Left kidney (tissue), 2 donors: ENCODE measurements around the gene PFN3. TPM values are rescaled to one million over a fixed set of nuclear protein-coding genes. Genes with fewer than 3 reads are reported as not detected.
"Not testable (repeated sequence)": the region's sequence is repeated elsewhere in the genome, so short reads cannot be mapped to it uniquely, and the experiment has no call there.

Source experiments
- DNase-seq: peaks from one replicate; pipeline ENCODE4 v3.0.0-alpha.2; 2013
- polyA plus RNA-seq: library from polyadenylated mRNA; unstranded; fragments of 120-200 nt; gene quantifications from one replicate; pipeline ENCODE4 v1.2.1, GENCODE V29; 2013; ENCODE audit not compliant: insufficient read length

Gene PFN3
- polyA plus RNA-seq, 1 donor, result 2.0 TPM

DNA sequence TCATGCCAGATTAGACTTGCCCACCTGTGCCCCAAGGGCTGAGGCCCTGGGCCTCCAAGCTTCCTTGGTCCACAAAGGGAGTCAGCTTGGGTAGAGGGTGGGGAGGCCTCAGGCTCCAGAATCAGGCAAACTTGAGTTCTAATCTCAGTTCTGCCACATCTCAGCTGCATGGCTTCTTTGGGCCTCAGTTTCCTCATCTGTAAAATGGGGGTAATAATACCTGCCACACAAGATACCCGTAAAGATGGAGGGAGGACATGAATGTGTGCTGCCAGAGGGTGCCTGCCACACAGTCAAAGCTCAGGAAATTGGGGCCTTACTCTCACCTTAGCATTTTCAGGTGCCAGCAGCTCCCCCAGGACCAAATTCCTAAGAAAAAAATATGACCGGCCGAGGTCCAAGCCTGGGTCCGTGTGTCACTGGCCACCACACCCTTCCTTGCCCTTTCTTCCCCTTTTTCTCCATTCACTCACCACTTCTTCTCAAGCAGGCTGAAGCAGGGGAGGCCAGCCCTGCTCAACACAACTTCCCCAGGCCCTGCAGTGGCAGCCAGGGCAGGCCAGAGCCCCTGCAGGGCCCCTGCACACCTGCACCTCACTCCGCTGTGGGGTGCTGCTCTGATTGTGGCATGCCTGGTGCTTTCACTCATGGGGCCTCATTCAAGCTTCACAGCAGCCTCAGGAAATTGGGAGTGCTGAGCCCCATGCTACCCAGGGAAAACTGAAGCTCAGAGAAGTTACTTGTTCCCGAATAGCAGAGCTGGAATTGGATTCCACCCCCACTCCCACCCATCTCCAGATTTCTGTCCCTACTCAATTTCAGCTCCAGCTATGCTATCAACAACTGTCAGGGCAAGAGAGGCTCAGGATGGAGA, 38.8 kb downstream of the PFN3 start:
- DNase-seq, result no peak

DNA sequence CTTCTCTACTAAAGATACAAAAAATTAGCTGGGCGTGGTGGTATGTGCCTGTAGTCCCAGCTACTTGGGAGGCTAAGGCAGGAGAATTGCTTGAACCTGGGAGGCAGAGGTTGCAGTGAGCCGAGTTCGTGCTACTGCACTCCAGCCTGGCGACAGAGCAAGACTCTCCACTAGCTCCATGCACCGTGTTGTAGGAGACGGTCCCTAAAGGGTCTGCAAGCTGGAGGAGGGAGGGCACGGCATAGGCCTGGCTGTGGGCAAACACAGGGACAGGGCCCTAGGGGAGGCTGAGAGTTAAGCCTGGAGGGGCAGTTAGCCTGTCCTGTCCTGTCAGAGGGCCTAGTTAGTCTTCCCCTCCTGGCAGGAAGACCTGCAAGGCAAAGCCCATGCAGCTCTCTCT, 39.7 kb downstream of the PFN3 start:
- DNase-seq, result not testable (repeated sequence)

DNA sequence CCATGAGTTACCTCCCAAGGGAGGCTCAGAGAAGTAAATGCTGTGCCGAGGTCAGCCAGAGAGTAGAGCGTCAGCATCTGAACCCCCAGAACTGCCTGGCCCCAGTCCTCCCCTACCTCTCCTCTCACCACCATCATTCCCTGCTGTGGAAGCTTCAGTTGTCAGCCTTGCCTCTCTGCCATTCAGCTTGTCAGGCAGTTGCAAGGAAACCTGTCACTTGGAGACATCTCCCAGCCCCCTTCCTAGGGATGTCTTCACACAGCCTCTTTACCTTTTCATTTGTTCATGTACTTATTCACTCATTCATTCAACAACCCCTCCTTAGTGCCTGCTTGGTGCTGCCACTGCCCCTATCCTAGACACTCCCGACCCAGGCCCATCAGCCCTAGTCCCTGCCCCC, 40.6 kb downstream of the PFN3 start:
- DNase-seq, result no peak

DNA sequence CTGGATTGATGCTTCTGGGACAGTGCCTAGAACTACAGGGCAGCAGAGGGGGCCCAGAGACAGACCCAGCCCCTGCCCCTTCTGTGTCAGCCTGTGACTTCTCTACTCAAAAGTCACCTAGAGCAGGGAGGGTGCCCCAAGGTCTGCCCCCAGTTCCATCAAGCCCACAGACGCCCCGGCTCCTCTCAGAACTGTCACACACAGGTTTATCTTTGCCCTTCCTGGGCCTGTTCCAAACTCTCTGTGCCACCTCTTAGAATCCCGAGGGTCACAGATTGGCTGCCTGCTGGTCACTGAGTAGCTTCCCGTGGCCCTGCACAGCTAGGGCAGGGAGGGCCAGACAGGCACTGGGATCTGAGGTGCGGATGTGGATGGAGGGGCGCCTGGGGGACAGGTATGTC, 41.0 kb downstream of the PFN3 start:
- DNase-seq, result no peak

DNA sequence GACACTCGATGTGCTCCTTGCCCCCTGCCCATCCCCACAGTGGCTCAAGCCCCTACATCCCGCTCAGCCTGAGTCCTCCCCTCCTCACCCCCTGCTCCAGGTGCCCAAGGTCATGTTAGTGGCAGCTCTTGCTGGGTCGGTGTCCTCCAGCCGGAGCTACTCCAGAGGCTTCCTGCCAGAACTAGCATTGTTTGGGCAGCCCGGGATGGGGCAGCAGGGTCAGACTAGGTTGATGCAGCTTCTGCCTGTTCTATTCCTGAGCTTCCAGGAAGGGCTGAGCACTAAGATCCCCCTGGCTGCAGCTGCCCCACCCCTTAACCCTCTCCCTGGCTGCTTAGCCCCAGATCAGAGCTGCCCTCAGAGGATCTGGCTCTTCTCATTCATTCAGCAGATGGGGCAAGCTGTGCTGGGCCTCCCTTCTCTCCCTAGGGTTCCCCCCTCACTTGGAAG, 42.1 kb downstream of the PFN3 start:
- DNase-seq, result no peak

DNA sequence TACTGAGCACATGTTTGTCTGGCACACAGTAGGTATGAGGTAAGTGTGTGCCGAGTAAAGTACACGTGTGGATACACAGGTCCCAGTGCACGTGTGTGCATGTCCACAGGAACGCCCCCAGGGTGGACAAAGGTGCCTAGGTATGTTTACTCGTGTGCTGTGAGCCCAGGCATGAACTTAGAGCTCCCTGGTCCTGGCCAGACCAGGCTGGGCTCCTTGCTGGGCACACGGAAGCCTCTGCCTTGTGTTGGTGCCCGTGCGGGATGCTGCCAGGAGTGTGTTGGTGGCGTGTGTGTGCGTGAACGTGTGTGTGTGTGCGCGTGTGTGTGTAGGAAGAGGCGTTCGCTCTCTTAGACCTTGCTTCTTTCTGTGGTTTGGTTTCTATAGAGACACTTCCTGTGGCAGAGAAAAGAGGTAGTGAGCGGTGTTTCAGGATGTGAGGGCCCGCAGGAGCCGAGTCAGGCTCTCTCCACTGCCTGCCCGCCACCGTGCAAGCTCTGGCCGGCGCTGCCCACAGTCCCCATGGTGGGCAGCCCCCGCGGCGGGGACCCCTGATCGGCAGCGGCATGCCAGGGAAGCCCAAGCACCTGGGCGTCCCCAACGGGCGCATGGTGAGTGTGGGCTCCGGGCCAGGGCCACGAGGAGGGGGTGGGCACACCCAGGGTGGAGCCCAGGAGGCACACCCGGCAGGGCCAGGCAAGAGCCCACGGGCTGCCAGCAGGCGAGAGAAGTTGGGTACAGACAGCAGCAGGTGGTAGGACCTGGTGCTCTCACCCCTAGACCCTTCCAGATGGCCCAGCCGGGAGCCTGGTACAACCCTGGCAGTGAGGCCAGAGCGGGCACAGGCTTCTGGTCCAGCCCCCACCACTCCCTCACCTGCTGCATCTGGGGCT, 42.8 kb downstream of the PFN3 start, which contains the start of gene RGS14:
RGS14 (plus strand) TSS at position 466 of the 893 bp plus-strand sequence; CDS start at position 567, 101 bp downstream.
- no peak for DNase-seq

DNA sequence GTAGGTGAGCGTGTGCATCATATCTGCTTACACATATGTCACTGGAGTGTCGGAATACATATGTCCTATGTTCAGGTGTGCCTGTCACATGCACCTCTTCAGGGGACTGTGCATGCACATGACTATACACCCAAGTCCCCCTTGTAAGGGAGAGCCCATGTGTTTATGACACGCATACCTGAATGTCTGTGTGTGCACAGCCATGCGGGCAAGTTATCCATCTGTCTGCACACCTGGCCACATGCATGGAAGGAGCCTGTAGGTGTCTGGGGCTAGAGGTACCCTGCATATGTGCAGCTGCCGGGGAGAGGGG, 43.4 kb downstream of the PFN3 start:
- DNase-seq, result no peak

DNA sequence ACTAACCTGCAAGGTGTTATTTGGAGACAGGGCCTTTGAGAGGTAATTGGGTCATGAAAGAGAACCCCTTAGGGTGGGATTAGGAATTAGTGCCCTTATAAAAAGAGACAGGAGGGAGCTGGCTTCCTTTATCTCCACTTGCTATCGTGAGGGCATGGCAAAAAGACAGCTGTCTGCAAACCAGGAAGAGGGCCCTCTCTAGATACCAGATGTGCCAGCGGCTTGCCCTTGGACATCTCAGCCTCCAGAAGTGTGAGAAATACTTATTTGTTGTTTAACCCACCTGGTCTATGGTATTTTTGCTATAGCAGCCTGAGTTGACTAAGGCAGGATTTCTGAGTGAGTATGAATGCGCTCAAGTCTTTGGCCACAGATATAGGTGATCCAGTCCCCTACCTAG, 43.7 kb downstream of the PFN3 start:
- DNase-seq, result no peak

DNA sequence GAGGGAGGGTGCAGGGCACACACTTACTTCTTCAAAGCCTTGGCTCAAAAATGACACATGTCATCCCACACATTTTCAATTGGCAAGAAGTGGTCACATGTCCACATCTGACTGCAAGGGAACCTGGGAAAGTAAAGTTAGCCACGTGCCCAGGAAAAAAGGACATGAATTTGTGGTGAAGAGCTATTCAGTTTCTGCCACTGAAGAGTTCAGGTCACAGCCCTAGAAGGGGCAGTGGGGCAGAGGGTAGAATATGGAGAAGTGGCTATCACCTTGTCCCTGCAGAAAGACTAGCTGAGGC, 44.6 kb downstream of the PFN3 start:
- no peak for DNase-seq

DNA sequence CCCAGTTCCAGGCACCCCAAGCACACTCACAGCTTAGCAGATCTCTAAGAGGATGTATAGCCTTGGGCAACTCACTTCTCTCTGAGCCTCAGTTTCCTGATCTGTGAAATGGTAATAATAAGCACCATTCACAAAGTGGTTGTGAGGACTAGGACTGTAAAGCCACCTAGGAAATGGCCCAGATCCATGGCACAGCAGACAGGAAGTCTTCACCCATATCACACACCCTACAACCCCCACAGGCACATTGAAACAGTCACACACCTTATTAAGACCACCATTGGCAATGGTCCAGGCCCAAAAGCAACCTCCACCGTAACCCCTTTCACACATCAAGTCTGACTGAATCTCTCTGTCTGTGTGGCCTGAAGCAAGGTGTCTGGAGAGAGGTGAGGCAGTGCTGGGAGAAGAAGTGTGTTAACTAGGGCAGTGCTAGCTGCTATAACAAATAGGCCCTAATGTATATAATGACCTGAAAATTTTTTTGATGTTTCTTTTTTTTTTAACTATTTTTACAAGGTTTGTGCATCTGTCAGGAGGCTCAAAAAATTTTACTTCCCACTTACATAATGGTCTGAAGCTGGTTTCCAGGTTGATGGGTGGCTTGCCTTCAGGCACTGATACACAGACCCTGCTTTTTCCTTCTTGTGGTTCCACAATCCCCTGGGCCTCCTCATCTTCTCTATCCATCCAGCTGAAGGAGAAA, 45.1 kb downstream of the PFN3 start:
- DNase-seq, result no peak

DNA sequence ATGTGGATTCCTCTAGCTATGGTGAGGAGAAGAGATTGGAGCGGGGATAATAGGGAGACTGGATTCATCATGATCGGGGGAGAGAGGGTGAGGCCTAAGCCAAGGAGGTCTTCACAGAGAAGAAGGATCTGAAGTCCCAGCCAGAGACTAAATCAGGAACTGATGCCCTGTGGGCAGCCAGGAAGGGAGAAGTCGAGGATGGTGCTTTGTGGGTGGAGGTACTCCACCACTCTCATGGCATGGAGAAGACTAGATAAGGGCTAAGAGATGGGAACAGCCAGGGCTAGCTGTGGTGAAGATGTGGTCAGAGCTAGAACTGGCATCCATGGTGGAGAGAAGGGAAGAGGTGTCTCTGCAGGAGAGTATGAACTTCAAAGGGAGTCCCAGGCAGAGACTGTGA, 45.8 kb downstream of the PFN3 start:
- no peak for DNase-seq

DNA sequence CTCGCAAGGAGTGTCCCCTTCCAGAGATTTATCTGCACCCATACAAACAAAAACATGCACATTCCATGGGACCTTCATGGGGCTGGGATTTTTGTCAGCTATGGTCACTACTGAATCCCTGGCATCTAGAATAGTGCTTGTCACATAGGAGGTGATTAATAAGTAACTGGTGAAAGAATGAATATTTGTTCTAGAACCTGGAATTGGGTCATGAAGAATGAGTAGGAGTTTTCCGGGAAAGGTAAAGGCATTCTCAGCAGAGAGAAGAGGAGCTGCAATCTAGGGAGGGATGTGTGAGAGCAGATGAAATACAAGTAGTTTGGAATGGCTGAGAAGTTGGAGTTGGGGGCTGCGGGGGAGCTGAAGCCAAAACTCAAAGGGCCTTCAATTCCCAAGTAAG, 46.2 kb downstream of the PFN3 start:
- DNase-seq, result no peak

DNA sequence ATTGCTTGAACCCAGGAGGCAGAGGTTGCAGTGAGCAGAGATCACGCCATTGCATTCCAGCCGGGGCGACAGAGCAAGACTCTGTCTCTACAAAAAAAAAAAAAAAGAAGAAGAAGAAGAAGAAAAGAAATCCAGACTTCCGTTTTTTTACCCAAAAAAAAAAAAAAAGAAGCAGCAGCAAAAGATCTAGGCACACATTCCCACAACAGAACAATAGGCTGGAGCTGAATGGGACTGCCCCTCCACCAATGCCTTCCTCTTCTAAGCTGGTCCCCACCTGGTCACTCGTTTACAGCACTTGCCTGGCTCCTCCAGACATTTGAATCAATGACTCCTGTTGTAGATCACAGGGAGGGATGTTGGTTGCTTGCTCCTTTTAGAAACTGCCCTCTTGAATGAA, 47.4 kb downstream of the PFN3 start:
- no peak for DNase-seq

DNA sequence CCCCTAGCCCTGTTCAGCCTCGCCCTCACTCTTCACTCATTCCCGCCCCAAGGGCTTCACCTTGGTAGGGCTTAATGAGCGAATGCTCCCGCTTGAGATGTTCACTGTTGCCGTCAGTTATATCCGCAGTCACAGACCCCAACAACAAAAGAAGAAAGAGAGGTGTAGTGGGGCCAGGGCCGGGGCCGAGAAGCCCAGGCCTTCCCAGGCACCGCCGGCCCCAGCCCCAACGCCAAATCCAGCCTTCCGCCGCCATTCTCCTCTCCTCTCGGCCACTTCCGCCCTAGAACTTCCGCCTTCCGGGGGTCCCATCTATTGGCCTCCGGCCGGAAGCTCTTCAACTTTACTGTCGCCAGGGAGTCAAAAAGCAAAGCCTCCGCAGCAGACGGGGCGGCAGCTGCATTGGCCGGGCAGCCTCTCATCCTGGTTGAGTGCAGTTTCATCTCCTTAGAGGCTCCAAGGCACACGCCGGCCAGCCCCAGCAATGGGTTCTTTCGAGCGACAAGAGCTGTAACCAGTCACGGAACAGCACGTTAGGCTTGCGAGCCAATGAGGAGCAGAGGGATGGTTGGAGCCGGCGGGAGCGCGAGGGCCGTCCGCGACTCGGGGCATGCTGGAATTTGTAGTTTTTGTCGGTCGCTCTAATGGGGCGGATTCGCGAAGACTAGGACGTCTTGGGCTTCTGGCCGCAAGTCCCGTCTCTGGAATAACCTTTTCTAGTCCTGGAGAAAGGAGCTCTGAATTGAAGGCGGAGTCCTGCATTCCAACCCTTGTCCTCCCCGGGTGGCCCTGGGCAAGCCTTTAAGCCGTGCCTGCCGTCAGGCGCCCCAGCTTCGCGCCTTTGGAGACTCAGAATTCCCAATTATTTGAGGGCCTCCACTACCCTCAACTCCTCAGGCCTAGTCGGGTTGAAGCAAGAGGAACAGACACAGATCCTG, 48.8 kb downstream of the PFN3 start, which contains the start of gene LMAN2:
LMAN2 (minus strand) TSS at position 277 of the 938 bp plus-strand sequence; CDS start at position 256, 21 bp downstream.
- peak; percentile 95 for DNase-seq

DNA sequence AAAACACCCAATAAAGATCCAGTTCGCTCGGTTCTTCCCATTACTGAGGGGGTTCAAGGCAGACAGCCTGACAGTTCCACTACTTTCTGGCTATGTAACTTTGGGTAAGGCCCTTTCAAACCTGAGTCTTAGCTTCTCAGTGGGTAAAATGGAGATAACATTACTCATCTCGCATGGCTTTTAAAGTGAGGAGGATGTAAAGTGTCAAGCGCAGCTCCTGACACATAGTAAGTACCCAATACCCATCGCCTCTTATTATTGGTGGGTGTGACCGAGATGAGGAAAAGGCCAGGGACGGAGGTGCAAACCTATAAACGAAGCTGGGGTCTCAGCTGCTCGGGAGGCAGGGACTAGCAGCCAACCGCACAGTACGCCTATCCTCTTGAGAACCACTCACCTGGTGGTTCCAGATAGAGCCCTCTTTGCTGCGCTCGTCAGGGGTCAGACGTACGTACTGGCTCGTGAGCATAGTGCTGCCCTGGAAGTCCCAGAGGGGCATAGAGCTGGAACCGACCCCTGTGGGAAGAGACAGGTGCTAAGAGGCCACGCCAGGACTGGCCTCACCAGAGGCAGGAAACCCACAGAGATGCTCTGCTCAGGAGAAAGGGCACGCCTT, 49.6 kb downstream of the PFN3 start:
- no peak for DNase-seq

Other genes with a start within 250 kb of the PFN3 start
- 23.7 TPM for gene RAB24, start 96.9 kb downstream of the PFN3 start, polyA plus RNA-seq
- 85.3 TPM for gene PRELID1, start 96.9 kb downstream of the PFN3 start, polyA plus RNA-seq
- gene MXD3, start 88.8 kb downstream of the PFN3 start, polyA plus RNA-seq, result 16.7 TPM
- gene LMAN2, start 49.0 kb downstream of the PFN3 start, polyA plus RNA-seq, result 118 TPM
- 11.1 TPM for gene RGS14, start 42.7 kb downstream of the PFN3 start, polyA plus RNA-seq
- gene SLC34A1, start 16.2 kb downstream of the PFN3 start, polyA plus RNA-seq, result 200 TPM
- gene F12, start 8.9 kb upstream of the PFN3 start, polyA plus RNA-seq, result 14.6 TPM
- gene GRK6, start 26.0 kb upstream of the PFN3 start, polyA plus RNA-seq, result 24.2 TPM
- 1.0 TPM for gene PRR7, start 46.2 kb upstream of the PFN3 start, polyA plus RNA-seq
- gene DBN1, start 73.0 kb upstream of the PFN3 start, polyA plus RNA-seq, result 175 TPM
- 107 TPM for gene PDLIM7, start 96.9 kb upstream of the PFN3 start, polyA plus RNA-seq
- 5.3 TPM for gene DOK3, start 109.2 kb upstream of the PFN3 start, polyA plus RNA-seq
- gene DDX41, start 116.3 kb upstream of the PFN3 start, polyA plus RNA-seq, result 94.7 TPM
- gene FAM193B, start 153.9 kb upstream of the PFN3 start, polyA plus RNA-seq, result 93.8 TPM
- 139 TPM for gene TMED9, start 191.5 kb upstream of the PFN3 start, polyA plus RNA-seq
- 19.1 TPM for gene B4GALT7, start 199.5 kb upstream of the PFN3 start, polyA plus RNA-seq